Kidney (tissue), 14 donors: ENCODE results near the gene BACH2. TPM values are rescaled to one million over a fixed set of nuclear protein-coding genes. Genes with fewer than 3 reads are reported as not detected.

Experiments used
- DNase-seq, 5 donors: peaks; one replicate each; pipeline ENCODE4 v3.0.0-alpha.2; 2013 to 2020
- FAIRE-seq: peaks from 2 replicates; lab custom pipeline; 2012; peaks lifted over from hg19 to GRCh38; lab: Jason Lieb, UNC
- H3K27ac ChIP-seq, 2 donors: one replicate each; pipeline ENCODE4 v1.7.0; 2013; ENCODE audit warnings: low read depth in 2 of 2, low read length in 2 of 2, inconsistent platforms in 1 of 2
- H3K27me3 ChIP-seq: one replicate; pipeline ENCODE4 v1.7.1; 2013; ENCODE audit warnings: low read length, inconsistent platforms; ENCODE audit not compliant: control insufficient read depth, insufficient read depth
- H3K36me3 ChIP-seq, 3 donors: one replicate each; pipeline versions ENCODE4 v1.7.0 to v1.7.1; 2013; ENCODE audit warnings: low read length in 3 of 3, control low read depth in 1 of 3, inconsistent platforms in 1 of 3; ENCODE audit not compliant: insufficient read depth in 3 of 3, control insufficient read depth in 2 of 3
- H3K4me1 ChIP-seq, 3 donors: one replicate each; pipeline versions ENCODE4 v1.7.0 to v1.7.1; 2013; ENCODE audit warnings: low read length in 3 of 3, inconsistent platforms in 1 of 3, low read depth in 1 of 3; ENCODE audit not compliant: control insufficient read depth in 2 of 3, insufficient read depth in 2 of 3
- H3K4me3 ChIP-seq, 3 donors: one replicate each; pipeline versions ENCODE4 v1.7.0 to v1.8.1; 2013; ENCODE audit warnings: low read length in 3 of 3, control low read depth in 1 of 3, inconsistent platforms in 1 of 3
- H3K9ac ChIP-seq, 3 donors: one replicate each; pipeline versions ENCODE4 v1.7.0 to v1.7.1; 2013; ENCODE audit warnings: low read length in 3 of 3, control low read depth in 1 of 3, inconsistent platforms in 1 of 3
- H3K9me3 ChIP-seq, 3 donors: one replicate each; pipeline versions ENCODE4 v1.7.0 to v1.7.1; 2013; ENCODE audit warnings: low read length in 3 of 3, control low read depth in 1 of 3, inconsistent platforms in 1 of 3; ENCODE audit not compliant: control insufficient read depth in 2 of 3, insufficient read depth in 1 of 3
- CTCF ChIP-seq: IDR thresholded peaks from 3 replicates; pipeline ENCODE4 v1.5.1; 2012; ENCODE audit warnings: mild to moderate bottlenecking, moderate library complexity, borderline replicate concordance; ENCODE audit not compliant: insufficient read depth; ENCODE audit errors: extremely low read depth
- intact Hi-C: fragments of 100-400 bp; cut with DNase I; formaldehyde crosslinking; loops from one replicate; pipeline ENCODE4 v1.11.1; 2022
- polyA plus RNA-seq: library from polyadenylated mRNA; stranded (reverse); fragments of 350-450 nt; fragmentation: Illumina TruSeq; extraction: RNeasy Lipid Tissue Mini Kit (QIAGEN cat#74804); gene quantifications from one replicate; pipeline ENCODE4 v1.2.3, GENCODE V29; 2014; ENCODE audit warnings: low read depth, low replicate concordance; ENCODE audit not compliant: insufficient read depth
- total RNA-seq: library from RNA; stranded (reverse); fragmentation: NEBNext Ultra II Directional; extraction: Animal tissue kit (Norgen Biotek cat#: 25700); gene quantifications from one replicate; pipeline ENCODE4 v1.2.1, GENCODE V29; 2021
- donor health status: control.
- donor health status: control.
- donor health status: control.
- donor health status: control.
- donor health status: control.
- donor health status: DM: yes; HTN: yes; CAD: no.
- donor health status: Normal renal cell carcinoma (clear cell type).

The BACH2 gene
- total and polyA plus RNA-seq, 2 donors from 2014 or later: 0.32 to 6.9 TPM

- intact Hi-C loops: no loop called here
- FAIRE-seq (no peak), DNase-seq (no peak)
- Histone ChIP-seq H3K9me3 (no peaks in the 10 kb centered on the region), H3K4me1 (no peaks in the 10 kb centered on the region), H3K4me3 (no peak overlapping the region), H3K36me3 (no peaks in the 10 kb centered on the region), H3K27me3 (no peaks in the 10 kb centered on the region), H3K9ac (no peak overlapping the region), H3K27ac (no peak overlapping the region)
- TF ChIP-seq CTCF: no peak
Measured at GRCh38 chr6:90028995-90029635, 267.5 kb downstream of the BACH2 start.

GRCh38 chr6:90028066-90028778, 268.4 kb downstream of the BACH2 start:
- no peaks in the 10 kb centered on the region for H3K27me3 ChIP-seq
- no peak for TF ChIP-seq CTCF
- H3K36me3 ChIP-seq: no peaks in the 10 kb centered on the region
- no peak overlapping the region for H3K9ac ChIP-seq
- no peaks in the 10 kb centered on the region for H3K9me3 ChIP-seq
- H3K4me3 ChIP-seq: no peak overlapping the region
- intact Hi-C loops: no loop called here
- no peak for DNase-seq
- H3K27ac ChIP-seq: no peak overlapping the region
- no peak for FAIRE-seq
- H3K4me1 ChIP-seq: no peaks in the 10 kb centered on the region

- no peaks in the 10 kb centered on the region for H3K4me1 ChIP-seq
- TF ChIP-seq CTCF: no peak
- H3K9ac ChIP-seq: no peak overlapping the region
- H3K27ac ChIP-seq: no peak overlapping the region
- no peaks in the 10 kb centered on the region for H3K9me3 ChIP-seq
- no peaks in the 10 kb centered on the region for H3K27me3 ChIP-seq
- H3K36me3 ChIP-seq: no peaks in the 10 kb centered on the region
- H3K4me3 ChIP-seq: no peak overlapping the region
- no peak for FAIRE-seq
- no peak for DNase-seq
- intact Hi-C loops: no loop called here
Measured at GRCh38 chr6:90026216-90026615, 270.4 kb downstream of the BACH2 start.
